GM12874 (cell line): ENCODE results near the gene GBA2.

Experiments used
- TF ChIP-seq, protein P1 (sequence below): IDR thresholded peaks from 2 replicates; pipeline ENCODE4 v1.5.1; 2011; ENCODE audit warnings: low read depth, mild to moderate bottlenecking, control low read depth, low read length, moderate library complexity; ENCODE audit not compliant: insufficient read depth

Gene GBA2

DNA sequence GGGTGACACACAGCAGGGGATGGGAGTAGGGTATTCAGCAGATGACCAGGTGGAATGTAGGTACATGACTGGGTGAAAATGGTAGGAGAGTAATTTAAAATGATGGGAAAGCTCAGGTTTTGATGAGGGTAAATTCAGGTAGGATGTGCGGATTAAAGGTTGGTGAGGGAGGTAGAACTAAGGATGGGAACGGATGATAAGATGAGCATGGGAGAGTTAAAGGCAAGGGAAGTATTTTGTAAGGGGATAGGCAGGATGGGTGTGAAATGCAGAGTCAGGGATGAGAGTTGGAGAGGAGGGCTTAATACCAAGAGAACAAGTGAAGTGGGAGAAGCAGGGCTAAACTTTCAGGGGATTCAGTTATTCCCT is 18.6 kb downstream of the GBA2 start:
- TF ChIP-seq, protein P1, sequence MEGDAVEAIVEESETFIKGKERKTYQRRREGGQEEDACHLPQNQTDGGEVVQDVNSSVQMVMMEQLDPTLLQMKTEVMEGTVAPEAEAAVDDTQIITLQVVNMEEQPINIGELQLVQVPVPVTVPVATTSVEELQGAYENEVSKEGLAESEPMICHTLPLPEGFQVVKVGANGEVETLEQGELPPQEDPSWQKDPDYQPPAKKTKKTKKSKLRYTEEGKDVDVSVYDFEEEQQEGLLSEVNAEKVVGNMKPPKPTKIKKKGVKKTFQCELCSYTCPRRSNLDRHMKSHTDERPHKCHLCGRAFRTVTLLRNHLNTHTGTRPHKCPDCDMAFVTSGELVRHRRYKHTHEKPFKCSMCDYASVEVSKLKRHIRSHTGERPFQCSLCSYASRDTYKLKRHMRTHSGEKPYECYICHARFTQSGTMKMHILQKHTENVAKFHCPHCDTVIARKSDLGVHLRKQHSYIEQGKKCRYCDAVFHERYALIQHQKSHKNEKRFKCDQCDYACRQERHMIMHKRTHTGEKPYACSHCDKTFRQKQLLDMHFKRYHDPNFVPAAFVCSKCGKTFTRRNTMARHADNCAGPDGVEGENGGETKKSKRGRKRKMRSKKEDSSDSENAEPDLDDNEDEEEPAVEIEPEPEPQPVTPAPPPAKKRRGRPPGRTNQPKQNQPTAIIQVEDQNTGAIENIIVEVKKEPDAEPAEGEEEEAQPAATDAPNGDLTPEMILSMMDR = no peak

DNA sequence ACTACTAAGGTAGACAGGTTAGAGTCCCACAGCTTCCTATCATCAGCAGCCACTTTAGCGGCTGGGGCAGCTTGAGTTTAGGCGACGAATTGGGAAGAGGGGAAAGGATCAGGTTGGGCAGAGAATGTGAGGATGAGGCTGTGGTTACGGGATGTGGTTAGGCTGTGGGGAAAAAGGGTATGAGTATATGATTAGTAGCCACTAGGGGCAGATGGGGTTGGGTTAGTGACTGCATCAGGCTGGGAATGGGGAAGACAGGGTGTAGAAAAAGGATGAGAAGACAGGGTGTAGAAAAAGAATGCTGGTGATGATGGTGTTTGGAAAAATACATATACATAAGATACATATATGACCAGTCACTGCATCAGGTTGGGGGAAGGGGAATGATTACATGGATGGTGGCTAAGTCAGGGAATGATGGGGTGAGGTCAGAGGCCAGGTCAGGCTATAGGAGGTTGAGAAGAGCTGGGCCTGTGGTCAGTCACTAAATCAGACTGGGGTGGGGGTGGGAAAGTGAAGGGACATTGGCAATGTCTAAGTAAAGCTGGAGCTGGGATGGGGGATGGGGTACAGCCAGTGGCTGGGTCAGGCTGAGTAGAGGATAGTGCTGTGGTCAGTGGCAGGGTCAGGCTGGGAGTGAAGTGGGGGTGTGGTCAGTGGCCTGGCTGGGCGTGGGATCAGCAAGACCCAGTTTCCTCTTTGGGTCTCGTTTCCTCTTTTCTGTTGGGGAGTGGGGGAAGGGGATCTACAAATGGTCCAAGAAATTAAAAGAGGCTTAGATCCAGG is 19.1 kb downstream of the GBA2 start:
- TF ChIP-seq, protein P1 = peak; percentile 63

DNA sequence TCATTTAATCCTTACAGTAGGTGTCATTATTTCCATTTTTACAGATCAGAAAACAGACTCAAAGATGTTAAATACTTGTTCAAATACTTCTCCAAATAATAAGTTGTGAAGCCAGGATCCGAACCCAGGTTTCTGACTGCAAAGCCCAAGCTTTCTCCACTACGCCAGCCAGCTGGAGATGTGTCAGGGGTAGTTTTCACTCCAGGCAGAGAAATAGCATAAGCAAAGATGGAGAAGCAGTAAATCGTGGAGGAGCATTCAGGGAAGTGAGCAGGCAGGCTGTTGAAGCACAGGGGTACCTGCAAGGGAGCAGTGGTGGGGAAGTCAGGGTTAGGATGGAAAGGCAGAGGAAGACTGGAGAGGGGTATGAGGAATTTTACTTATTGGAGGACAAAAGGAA is 19.9 kb downstream of the GBA2 start:
- TF ChIP-seq, protein P1 = no peak

DNA sequence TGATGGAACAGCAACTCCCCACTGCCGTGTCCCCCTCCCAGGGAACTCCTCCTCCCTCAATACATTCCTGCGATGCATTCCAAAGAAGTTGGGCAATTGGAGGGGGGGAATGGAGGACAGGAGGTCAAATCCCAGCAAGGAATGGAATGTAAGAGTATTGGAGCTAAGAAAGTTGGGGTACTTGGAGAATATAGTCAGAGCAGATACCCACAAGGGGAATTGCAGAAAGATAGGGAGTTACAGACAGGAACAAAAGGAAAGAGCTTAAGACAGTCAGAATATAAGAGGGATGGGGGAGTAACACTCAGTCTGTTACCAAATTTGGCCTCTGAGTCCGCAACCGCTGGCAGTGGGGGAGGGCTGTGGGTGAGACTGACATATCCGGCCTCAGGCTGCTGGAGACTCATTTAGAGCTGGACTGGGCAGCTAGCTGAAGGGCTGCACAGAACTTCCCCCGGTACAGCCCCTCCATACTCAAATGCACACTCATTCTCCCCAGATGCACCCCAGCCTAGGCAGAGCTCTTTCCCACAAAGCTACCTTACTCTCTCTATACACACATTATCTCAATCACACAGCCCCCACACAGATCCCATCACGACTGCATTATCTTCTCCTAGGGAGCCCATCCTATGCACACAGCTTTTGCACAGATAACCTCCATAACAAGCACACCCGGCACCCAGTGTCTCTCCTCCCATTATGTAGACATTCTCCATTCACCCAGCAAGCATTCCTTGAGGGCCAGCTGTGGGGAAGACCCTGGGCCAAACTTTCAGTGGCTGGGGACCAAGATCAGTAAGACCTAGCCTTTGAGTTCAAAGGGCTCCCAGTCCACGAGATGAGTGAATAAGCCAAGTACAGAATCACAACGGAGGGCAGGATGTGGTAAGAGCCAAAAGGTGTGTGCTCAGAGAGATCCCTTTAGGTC is 20.7 kb downstream of the GBA2 start:
- TF ChIP-seq, protein P1 = no peak

DNA sequence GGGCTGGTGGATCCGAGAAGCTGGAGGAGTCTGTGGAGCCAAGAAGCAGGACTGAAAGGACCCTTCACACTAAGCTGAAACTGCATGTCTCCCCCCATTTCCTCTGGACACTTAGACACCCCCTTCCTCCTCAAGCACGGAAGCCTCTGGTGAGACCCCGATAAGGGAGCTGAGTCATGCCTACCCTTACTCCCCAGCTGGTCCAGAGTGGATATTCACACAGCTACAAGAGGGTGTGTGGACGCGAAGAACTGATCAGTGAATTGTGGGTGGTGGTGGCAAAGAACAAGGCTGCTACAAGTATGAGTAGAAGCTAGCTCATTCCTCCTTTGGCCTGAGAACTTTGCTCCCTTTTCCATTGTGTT is 21.4 kb downstream of the GBA2 start:
- TF ChIP-seq, protein P1 = no peak

DNA sequence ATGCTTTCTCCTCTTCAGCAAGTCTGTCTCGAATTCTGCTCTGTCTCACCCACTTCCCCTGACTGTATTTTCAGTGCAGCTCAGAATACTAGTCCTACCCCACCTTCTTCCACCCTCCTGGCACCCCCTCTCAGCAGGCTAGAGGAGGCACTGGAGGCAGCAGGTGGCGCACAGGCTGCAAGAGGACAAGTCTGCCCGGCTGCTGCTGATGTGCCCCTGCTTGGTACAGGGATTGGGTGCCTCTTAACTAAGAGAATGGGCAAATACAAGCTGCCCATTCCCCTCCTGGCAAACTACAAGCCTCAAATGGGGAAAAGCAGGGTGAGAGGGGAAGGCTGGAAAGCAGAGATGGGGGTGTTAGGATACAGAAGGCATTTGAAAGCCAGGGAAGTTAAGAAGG is 22.1 kb downstream of the GBA2 start:
- TF ChIP-seq, protein P1 = peak; percentile 31; the same call in 1 of the 2 replicates

DNA sequence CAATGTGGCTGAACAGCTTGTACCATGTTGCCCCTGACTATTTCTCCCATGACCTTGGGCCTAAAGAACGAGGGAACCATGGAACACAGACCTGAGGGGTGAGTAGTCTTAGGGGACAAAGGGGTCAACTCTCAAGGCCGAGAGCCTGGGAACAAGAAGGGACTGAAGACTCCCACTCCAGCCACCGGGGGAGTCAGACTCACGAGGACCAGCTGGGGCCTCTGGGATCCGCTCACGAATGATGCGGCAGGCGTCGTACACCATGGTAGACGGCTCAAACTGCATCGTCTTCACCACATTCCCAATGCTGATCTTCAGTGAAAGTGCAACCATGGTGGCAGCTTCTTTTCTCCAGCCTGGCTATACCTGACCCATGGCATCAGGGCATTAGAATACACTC is 23.7 kb downstream of the GBA2 start:
- TF ChIP-seq, protein P1 = no peak
